GM18517 (cell line): Measurements from ENCODE around the gene PICALM.
A peak's percentile ranks its signal among the peaks of the same experiment; 100 is the strongest.

ENCODE experiments used
- ATAC-seq: cut with Tn5 transposase; IDR thresholded peaks from one replicate; pipeline ENCODE4 v1.9.1; 2021; ENCODE audit warnings: mild to moderate bottlenecking, moderate library complexity; ENCODE audit not compliant: unreplicated experiment

Gene PICALM

DNA sequence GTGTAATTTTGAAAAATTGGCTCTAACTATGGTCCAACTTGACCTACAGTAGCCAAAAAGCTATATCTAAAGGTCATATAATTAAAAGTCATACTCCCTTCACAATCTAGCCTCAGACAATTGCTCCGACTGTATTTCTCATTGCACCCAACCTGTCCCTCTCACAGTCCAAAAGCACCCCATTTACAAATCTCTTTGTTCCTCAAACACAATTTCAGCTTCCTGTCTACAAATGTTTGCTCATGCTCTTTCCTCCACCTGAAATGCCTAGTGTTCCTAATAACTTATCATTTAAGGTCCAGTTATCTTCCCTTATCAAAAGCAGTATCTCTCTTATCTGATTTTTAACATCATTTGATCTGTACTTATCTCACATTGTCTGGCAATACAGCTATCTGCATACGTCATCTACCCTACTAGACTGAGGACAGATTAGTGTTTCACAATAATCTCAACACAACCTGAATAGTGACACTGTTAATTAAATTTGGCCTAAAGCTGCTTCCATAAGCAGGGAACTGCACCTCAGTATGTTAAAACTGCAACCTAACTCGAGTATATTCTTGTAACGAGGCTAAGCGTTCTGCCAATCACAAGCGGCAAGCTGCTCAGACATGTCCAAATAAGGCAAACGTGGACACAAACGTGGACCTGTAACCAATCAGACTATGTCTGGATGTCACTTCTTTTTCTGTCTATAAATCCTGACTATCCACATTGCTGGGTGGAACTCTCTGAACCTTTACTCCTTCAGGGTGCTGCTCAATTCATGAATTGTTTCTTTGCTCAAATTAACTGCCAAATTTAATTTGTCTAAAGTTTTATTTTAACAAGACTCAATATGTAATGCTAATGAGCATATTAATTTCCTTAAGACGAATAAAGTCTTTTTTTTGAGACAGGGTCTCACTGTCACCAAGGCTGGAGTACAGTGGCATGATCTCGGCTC, 15.9 kb downstream of the PICALM start:
- no peak for ATAC-seq

DNA sequence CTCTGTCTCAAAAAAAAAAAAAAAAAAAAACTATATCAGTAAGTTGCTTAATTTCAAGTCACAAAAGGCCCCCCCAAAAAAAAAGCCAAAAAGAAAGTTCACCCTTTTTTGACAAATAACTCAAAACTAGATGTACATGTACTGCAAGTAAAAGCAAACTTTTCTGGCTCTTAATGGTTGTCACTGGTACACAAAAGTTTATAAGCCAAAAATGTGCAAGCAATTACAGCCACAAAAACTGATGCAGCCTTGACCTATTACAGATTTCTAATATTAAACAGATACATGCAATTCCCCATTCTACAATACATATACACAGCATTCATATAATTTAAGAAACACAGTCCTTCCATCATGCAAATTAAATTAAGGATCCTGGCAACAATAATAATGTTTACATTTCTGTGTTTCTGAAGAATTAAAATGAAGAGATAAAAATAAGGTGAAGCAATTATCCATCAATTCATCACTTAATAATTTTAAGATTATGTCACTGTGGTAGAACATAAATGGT, 18.6 kb downstream of the PICALM start:
- no peak for ATAC-seq

DNA sequence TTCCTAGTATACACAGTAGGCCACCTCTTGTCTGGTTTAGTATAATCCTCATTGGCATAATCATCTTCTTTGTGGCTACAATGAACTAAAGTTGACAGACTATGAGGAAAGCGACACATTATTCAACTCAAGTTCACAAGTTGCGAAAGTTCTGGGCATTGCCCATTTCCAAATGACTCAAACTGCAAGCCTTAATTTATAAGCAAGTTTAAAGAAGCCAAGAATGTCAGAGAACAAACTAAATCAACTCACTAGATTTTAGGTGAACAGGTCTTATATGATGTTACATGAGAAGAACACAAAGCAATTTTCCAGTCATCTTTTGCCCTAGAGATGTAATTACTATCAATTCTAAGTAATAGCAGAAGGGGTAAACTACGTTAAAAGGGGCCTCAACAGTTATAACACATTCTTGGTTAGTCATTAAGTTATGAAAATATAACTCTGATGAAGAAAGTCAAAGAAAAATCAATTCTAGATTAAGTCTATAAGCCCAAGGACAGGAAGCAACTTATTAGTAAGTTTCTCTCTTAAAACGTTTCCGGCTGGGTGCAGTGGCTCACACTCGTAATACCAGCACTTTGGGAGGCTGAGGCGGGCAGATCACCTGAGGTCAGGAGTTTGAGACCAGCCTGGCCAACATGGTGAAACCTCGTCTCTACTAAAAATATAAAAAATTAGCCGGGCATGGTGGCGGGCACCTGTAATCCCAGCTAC, 21.5 kb downstream of the PICALM start:
- peak; percentile 48 for ATAC-seq

DNA sequence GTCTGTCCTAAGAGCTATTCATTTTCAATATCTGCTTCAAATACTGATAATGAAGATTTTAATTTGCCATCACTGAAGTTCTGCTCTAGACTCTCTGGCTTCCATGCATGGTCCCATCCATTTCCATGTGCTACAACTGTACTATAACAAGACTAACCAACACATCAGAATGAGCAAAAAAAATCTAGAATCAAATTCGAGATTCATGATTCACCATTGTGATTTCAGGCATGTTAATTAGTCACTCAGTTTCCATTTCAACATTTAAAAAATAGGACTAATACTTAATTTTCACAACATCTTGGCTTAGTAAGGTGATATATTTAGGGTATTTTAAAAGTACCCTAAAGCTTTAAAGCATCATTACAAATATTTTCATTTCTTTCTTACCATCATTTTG, 22.8 kb downstream of the PICALM start:
- no peak for ATAC-seq

DNA sequence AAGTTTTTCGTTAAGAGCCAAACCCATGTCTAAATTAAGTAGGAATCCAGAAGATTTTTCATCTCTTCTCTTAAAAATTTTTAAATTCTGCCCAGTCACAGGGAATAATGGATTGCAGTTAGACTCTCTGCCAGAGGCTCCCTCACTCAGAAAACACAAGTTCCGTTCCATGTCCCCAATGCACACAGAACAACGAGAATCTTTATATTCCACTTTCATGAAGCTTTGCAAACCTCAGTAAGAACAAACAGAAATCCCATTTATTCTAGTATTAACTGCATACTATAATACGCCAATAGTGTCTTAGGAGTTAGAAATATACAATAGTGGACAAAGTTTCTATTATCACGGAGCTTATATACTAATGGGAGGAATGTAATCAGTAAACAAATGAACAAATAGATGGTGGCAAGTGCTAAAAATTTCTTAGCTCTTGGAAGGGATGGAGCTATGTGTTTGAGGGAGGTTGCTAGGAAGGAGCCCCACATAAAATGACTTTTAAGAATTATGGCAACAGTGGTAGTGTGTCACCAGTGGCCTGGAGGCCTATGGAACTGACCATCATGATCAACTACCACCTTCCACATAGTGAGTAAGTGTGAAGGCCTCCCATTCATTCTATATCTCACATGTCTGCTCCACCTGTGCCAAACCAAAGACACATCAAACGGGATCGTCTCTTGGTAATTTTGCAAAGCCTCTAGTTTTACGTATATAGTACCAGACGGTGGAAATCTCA, 24.9 kb downstream of the PICALM start:
- no peak for ATAC-seq

DNA sequence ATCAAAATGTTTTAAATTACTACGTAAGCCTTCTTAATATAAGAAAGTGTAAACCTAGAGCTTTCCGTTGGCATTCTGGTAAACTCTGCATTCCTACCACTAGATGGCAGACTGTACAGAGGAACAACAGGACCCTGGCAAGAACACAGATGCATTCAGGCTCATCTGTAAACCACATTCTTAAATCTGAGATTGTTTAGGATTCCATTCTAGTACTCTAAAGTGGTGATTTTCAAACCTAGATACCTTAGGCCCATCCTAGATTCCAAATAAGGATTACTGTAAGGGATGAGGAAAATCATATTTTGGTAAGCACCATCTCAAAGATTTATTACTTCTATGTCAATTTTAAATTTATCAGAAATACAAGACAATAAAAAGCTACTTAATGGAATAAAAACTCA, 26.9 kb downstream of the PICALM start:
- peak; percentile 62 for ATAC-seq

DNA sequence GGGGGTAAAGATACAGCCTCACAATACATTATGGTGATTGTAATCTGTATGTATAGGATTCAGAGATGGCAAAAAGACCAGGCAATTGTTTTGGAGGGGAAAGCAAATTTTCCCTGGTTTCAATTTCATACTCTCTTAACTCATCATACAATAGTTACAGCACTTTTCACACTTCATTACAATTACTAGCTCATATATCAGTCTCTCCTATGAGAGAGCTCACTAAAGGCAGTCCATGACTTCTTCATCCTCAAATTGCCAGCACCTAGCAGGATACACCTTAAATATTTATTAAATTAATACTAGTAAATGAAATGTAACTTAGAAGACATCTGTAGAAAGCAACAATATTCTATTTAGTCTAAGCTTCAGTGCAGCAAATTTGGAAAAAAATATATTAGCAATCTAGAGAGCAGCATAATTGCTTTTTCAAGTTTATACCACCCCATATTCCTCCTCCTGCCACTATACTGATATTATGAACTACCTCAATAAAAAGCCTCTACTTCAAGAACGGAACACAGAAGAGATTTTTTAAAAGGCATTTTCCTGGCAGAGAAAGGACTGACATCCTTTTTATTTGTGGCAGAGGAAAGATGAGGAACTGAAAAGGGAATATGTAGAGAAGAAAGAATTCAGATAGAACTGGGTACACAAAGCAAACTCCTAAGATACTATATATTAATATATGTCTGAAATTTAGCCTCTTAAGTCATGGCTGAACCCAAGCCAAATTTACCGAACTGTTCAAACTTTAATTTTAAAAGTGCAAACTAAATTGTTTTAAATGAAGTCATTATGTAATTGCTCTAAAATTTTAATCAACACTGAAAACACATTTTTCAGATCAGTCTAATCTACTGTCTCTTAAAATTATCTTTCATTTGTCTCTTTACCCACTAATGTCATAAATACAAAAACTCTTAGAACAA, 27.7 kb downstream of the PICALM start:
- ATAC-seq = no peak

DNA sequence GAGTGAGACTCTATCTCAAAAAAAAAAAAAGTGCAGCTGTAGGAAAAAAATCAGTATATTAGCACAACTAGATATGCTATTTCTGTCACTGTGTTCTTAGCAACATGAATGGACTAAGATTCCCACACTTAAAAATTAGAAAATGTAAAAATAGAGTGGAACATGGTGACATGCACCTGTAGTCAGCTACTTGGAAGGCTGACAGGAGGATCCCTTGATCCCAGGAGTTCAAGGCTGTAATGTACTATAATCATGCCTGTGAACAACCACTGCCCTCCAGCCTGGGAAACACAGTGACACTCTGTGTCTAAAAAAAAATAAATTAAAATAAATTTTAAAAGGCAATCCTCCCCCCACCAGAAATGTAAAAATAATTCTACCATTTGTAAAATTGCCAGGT, 29.8 kb downstream of the PICALM start:
- ATAC-seq = no peak

DNA sequence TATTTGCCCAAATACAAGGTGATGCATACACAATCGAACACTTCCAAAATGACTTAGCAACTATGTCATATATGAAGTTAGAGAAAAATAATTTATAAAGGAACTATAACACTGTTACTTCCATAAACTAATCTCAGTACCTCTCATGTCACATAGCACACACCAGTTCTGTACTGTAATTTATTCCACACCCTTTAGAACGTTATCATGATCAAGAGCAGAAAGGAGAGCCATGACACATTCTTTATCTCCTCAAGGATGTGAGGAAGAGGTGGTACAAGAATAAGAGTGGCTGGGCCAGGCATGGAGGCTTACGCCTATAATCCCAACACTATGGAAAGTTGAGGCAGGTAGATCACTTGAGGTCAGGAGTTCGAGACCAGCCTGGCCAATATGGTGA, 31.1 kb downstream of the PICALM start:
- ATAC-seq = no peak

DNA sequence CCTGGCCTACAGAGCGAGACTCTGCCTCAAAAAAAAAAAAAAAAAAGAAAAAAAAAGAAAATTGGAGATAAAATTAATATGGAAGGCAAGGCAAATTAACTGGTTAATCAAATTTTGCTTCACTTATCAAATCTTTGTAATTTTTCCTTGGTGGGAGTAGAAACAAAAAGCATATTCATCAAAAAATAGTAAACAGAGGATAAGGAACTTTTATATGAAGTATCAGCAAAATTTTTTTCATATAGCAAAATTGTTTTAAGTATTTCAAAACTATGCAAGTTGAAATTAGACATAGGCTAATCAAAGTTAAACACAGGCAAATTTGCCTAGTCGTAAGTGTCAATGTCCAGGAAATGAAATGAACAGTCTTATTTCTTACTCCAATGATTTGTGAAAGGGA, 33.0 kb downstream of the PICALM start:
- ATAC-seq = no peak

DNA sequence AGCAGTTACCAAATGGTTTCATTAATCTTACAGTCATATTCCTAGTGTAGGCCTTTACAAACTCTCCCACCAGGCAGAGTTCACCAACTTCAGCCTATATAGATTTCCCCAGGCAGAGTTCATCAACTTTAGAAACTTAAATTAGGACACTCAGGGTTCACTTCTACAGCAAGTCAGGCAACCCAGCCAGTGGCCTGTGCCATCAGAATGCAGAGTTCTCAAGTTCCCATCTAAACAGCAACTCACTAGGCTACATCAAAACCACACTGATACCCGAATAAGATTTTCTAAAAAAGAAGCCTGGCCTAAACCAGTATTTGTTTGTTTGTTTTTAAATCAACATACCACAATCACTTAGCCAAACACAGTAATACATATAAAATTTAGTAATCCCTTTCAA, 33.7 kb downstream of the PICALM start:
- no peak for ATAC-seq

DNA sequence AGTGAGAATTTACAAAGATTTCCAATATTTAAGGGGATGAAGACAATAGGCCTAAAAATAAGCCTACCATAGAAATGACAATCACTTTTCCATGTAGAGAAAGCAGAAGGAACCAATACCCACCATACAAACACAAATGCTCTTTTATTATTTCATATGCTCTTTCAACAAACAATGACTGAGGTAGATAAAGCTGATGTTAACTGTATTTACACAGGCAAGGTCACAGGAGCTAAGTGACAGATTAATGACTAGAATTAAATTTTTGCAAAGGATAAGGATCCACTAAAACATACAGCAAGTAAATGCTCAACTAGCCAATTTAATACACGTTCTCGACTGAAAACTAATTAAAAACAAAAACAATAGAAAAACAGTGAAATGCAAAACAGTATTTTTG, 34.2 kb downstream of the PICALM start:
- ATAC-seq = no peak

DNA sequence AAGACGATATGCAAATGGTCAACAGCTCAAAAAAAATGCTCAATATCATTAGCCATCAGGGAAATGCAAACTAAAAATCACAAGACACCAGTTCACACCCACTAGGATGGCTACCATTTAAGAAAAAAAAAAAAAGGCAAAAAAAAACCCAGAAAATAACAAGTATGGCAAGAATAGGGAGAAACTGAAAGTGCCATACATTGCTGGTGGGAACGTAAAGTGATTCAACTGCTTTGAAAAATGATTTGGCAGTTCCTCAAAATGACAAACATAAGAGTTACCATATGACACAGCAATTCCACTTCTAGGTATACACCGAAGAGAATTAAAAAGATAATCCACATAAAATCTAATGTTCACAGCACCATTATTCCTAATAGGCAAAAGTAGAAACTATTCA, 47.5 kb downstream of the PICALM start:
- ATAC-seq = peak; percentile 60

DNA sequence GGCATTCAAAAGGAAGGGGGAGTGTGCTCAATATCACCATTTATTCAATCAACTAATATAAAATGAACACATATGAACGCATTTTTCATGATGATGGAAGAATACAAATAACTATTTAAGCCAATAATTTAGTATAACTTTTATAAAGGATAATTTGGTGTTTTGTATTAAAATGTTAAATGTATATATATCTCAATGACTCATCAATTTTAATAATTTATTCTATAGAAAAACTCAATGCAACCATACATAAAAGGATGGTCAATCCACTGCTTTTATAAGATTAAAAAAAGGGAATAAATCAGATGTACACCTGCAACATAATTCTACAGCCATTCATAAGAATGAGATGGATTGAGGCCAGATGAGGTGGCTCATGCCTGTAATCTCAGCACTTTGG, 50.6 kb downstream of the PICALM start:
- ATAC-seq = no peak

DNA sequence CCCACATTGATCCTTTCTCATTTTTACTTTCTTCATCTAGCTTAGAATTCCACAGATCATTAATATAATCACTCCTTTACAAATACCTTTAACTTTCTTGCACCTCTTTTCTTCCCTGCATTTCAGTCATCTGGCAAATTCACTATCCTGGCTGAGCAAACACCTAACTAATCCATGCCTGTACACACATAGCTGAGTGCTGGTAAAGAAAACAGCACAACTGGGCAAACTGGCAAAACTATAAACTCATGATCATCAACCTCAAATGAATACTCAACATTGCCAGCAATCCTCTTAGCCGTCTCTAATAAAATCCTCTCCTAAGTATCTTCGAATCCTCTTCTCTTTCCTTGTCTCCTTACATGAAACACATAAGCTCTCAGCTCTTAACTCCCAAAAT, 52.4 kb downstream of the PICALM start:
- ATAC-seq = no peak

DNA sequence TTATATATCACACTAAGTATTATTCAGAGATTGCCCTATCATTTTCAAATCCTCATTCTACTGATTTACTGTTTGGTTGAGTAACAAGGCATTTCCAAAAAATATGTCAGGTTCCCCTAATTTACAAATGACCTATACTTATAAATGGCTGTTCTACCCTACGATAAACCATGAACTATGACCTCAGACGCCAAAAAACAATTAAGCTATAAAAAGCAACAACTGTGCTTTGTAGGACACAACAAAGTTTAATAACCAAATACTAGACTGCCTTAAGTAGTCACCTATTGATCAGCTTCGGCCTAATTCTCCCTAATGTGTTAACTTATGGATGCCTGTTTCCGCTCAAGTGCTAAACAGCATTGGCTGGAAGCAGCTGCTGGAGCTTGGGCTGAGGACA, 53.2 kb downstream of the PICALM start:
- no peak for ATAC-seq

DNA sequence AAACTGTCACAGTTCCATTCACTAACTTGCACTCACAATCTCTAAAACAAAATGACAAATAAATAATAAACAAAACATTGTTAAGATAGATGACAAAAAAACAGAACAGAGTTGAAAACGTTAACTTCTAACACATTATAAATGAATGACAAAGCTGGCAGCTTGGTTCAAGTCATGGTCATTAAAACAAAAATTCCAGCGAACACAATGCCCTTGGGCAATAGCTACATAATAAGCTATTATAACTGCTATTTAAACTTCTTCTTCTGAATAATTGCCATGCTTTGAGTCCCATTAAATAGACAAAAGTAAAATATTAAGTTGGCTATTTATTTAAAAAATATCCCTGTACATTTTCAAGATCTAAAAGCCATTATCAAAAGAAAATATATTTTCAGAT, 54.7 kb downstream of the PICALM start:
- ATAC-seq = no peak

DNA sequence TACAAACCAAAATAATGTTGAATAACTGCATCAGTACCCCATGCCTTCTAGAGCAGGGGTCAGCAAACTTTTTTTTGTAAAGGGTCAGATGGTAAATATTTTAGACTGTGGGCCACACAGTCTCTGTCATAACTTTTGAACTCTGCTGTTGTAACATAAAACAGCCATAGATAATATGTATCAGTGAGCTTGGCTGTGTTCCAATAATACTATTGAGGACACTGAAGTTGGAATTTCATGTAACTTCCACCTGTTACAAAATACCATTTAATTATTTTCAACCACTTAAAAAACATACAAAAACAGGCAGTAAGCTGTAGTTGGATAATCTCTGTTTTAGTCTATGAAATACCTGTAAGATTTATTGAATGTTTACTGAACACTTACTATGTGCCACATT, 55.2 kb downstream of the PICALM start:
- ATAC-seq = no peak

DNA sequence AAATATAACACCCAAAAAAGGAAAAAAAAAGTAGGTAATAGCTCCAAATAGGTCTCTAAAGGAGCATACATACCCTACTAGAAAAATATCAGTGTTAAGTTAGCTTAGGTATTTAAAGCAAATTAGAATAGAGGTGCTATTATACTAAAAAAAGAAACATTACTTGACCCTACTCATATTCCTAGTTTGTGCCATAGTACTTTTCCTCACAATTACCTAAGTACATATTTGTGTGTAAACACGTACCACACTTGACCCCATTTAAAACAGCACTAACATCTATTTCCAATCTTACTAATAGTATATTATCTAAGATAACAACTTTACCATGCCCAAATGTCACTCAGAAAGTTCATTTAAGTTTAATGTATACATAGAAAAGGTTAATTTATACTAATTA, 57.7 kb downstream of the PICALM start:
- no peak for ATAC-seq

DNA sequence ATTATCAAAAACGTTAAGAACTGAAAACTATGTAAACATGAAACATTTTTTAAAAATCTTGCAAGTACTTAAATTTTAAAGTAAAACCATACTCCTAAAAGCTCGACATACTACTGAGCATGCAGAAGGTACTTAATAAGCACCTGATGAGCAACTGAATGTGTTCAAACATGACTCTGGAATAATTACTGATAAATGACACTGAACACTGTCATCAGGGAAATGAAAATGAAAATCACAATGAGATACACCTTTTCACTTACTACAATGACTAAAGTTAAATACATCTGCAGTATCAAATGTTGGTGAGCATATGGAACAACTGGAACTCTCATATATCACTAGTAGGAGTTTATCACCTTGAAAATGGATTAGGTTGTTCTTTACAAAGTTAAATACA, 65.2 kb downstream of the PICALM start:
- ATAC-seq = no peak
